Stimulated activated CD8-positive, alpha-beta memory T cell treated with anti-CD3 and anti-CD28 coated beads, Interleukin-4, amount 100 ng/mL, for 24 hours (primary cell): ENCODE data around the gene NFIA.
"Not testable (repeated sequence)": the region's sequence is repeated elsewhere in the genome, so short reads cannot be mapped to it uniquely, and the experiment has no call there.

Source experiments
- DNase-seq: peaks from one replicate; pipeline ENCODE4 v3.0.0-alpha.2; 2020; ENCODE audit warnings: low read depth

The NFIA gene

GRCh38 chr1:61273167-61273705 is 190.9 kb downstream of the NFIA start:
- DNase-seq: no peak

GRCh38 chr1:61273861-61274260 is 191.5 kb downstream of the NFIA start:
- no peak for DNase-seq

GRCh38 chr1:61274939-61275338 is 192.6 kb downstream of the NFIA start:
- no peak for DNase-seq

- DNase-seq: no peak
Measured at GRCh38 chr1:61276246-61276645, 193.9 kb downstream of the NFIA start.

- no peak for DNase-seq
Measured at GRCh38 chr1:61277121-61277690, 194.8 kb downstream of the NFIA start.

GRCh38 chr1:61278503-61278902 is 196.1 kb downstream of the NFIA start:
- not testable (repeated sequence) for DNase-seq

GRCh38 chr1:61278966-61279365 is 196.6 kb downstream of the NFIA start:
- no peak for DNase-seq

GRCh38 chr1:61279570-61279969 is 197.2 kb downstream of the NFIA start:
- no peak for DNase-seq

- no peak for DNase-seq
Measured at GRCh38 chr1:61280452-61280851, 198.1 kb downstream of the NFIA start.

- DNase-seq: no peak
Measured at GRCh38 chr1:61282387-61282786, 200.0 kb downstream of the NFIA start.

- DNase-seq: no peak
Measured at GRCh38 chr1:61284248-61284854, 202.0 kb downstream of the NFIA start.

GRCh38 chr1:61284936-61285335 is 202.6 kb downstream of the NFIA start:
- DNase-seq: no peak

- no peak for DNase-seq
Measured at GRCh38 chr1:61285371-61285885, 203.1 kb downstream of the NFIA start.

- DNase-seq: no peak
Measured at GRCh38 chr1:61287014-61287413, 204.7 kb downstream of the NFIA start.

- DNase-seq: no peak
Measured at GRCh38 chr1:61287734-61288133, 205.4 kb downstream of the NFIA start.

- no peak for DNase-seq
Measured at GRCh38 chr1:61289232-61290098, 207.1 kb downstream of the NFIA start.

- DNase-seq: no peak
Measured at GRCh38 chr1:61290525-61290924, 208.2 kb downstream of the NFIA start.

- DNase-seq: no peak
Measured at GRCh38 chr1:61293197-61293596, 210.8 kb downstream of the NFIA start.

GRCh38 chr1:61293986-61294504 is 211.7 kb downstream of the NFIA start:
- DNase-seq: no peak

GRCh38 chr1:61294930-61295329 is 212.6 kb downstream of the NFIA start:
- no peak for DNase-seq

- DNase-seq: no peak
Measured at GRCh38 chr1:61295818-61296537, 213.6 kb downstream of the NFIA start.

- no peak for DNase-seq
Measured at GRCh38 chr1:61297887-61298286, 215.5 kb downstream of the NFIA start.
